Body of pancreas (tissue), 4 donors: ENCODE measurements around the gene DTWD2. TPM values are rescaled to one million over a fixed set of nuclear protein-coding genes. Genes with fewer than 3 reads are reported as not detected.

Experiments used
- ATAC-seq: fragments of 150-250 bp; one replicate; pipeline ENCODE4 v1.9.1; 2016
- DNase-seq, 4 donors: peaks; one replicate each; pipeline ENCODE4 v3.0.0-alpha.2; 2019
- H3K27ac ChIP-seq, 4 donors: fragments of 200-600 bp; sonication (generic); 1 replicate in 3 of 4; 2 replicates in 1 of 4; pipeline versions ENCODE4 v1.5.1 to v1.6.1; 2016 to 2019; ENCODE audit warnings: mild to moderate bottlenecking in 1 of 4, mixed read lengths in 1 of 4, moderate library complexity in 1 of 4
- H3K27me3 ChIP-seq, 2 donors: fragments of 200-600 bp; sonication (generic); one replicate each; pipeline ENCODE4 v1.6.0; 2016; ENCODE audit warnings: mild to moderate bottlenecking in 1 of 2
- H3K36me3 ChIP-seq, 2 donors: fragments of 200-600 bp; sonication (generic); replicated peaks in 1 of 2; 2 replicates each; pipeline ENCODE4 v1.5.1; 2016; ENCODE audit warnings: low read depth in 2 of 2; ENCODE audit not compliant: insufficient read depth in 1 of 2
- H3K4me1 ChIP-seq: fragments of 200-600 bp; sonication (generic); one replicate; pipeline ENCODE4 v1.6.0; 2016
- H3K4me3 ChIP-seq, 2 donors: fragments of 200-600 bp; sonication (generic); 1 replicate in 1 of 2; 2 replicates in 1 of 2; pipeline ENCODE4 v1.5.1; 2016 to 2019
- H3K9me3 ChIP-seq, 3 donors: fragments of 200-600 bp; sonication (generic); 1 replicate in 2 of 3; 2 replicates in 1 of 3; pipeline ENCODE4 v1.5.1; 2016
- CTCF ChIP-seq, 7 experiments: fragments of 450-650 bp in 4 of 7; fragments of 200-600 bp in 3 of 7; sonication (generic) in 3 of 7; IDR thresholded peaks; one replicate each; pipeline ENCODE4 v1.5.1; 2016 to 2019; ENCODE audit warnings: antibody characterized with exemption in 7 of 7
- POLR2A ChIP-seq, 3 donors: fragments of 450-650 bp; IDR thresholded peaks; one replicate each; pipeline ENCODE4 v1.6.1; 2016; ENCODE audit warnings: antibody characterized with exemption in 3 of 3, mild to moderate bottlenecking in 2 of 3
- WGBS, 2 donors: methylation state at CpG; one replicate each; pipeline ENCODE4 v1.1.5; 2017; 5-methylcytosine and 5-hydroxymethylcytosine counted together
- intact Hi-C: fragments of 100-400 bp; cut with DNase I; formaldehyde crosslinking; loops from one replicate; pipeline ENCODE4 v1.15.1; 2023
- total RNA-seq, 2 donors: library from RNA; depleted of rRNA; stranded (reverse); fragments of >200 nt; gene quantifications; one replicate each; pipeline ENCODE4 v1.1.0, GENCODE V29; 2016

Gene DTWD2
- total RNA-seq, 2 donors from 2014 or later, result 7.5 to 29.7 TPM

GRCh38 chr5:118796081-118796480 lies 192.3 kb downstream of the DTWD2 start:
- Histone ChIP-seq H3K9me3 (no peaks in the 10 kb centered on the region), H3K27me3 (no peaks in the 10 kb centered on the region), H3K4me1 (peaks cover 21% of the 10 kb centered on the region), H3K4me3 (no peak overlapping the region), H3K27ac (no peak overlapping the region), H3K36me3 (no peaks in the 10 kb centered on the region)
- DNase-seq (no peak), ATAC-seq (no peak)
- TF ChIP-seq CTCF (IDR thresholded peaks at IDR 0.05) (no peak), POLR2A (IDR thresholded peaks at IDR 0.05) (no peak)
- intact Hi-C loops, result no loop called here
- WGBS, 2 donors, result 72 to 86% methylated on average over 3 of the region's 3 CpGs

GRCh38 chr5:118794281-118794680 lies 194.1 kb downstream of the DTWD2 start:
- 75 to 80% methylated on average over 3 of the region's 3 CpGs for WGBS, 2 donors
- H3K27ac ChIP-seq, result no peak overlapping the region
- no peak overlapping the region for H3K4me3 ChIP-seq
- H3K4me1 ChIP-seq, result peaks cover 21% of the 10 kb centered on the region
- DNase-seq (no peak), ATAC-seq (no peak)
- no peaks in the 10 kb centered on the region for H3K9me3 ChIP-seq
- intact Hi-C loops, result no loop called here
- H3K27me3 ChIP-seq, result no peaks in the 10 kb centered on the region
- TF ChIP-seq POLR2A (IDR thresholded peaks at IDR 0.05) (no peak), CTCF (IDR thresholded peaks at IDR 0.05) (no peak)
- no peaks in the 10 kb centered on the region for H3K36me3 ChIP-seq

- Histone ChIP-seq H3K9me3 (no peaks in the 10 kb centered on the region), H3K27me3 (no peaks in the 10 kb centered on the region), H3K4me1 (peaks cover 21% of the 10 kb centered on the region), H3K4me3 (no peak overlapping the region), H3K36me3 (no peaks in the 10 kb centered on the region), H3K27ac (no peak overlapping the region)
- DNase-seq (peak in 1 of 4 donors; percentile 5), ATAC-seq (no peak)
- 14 to 17% methylated on average over 2 of the region's 2 CpGs for WGBS, 2 donors
- no peak for TF ChIP-seq POLR2A (IDR thresholded peaks at IDR 0.05)
- TF ChIP-seq CTCF (IDR thresholded peaks at IDR 0.05), result no peak
- intact Hi-C loops, result no loop called here
These were observed 194.7 kb downstream of the DTWD2 start for GRCh38 chr5:118793652-118794051.

- Histone ChIP-seq H3K27ac (no peak overlapping the region), H3K4me1 (peaks cover 21% of the 10 kb centered on the region), H3K27me3 (no peaks in the 10 kb centered on the region), H3K4me3 (no peak overlapping the region), H3K36me3 (no peaks in the 10 kb centered on the region), H3K9me3 (no peaks in the 10 kb centered on the region)
- WGBS, 2 donors, result 76 to 78% methylated on average over 3 of the region's 3 CpGs
- TF ChIP-seq POLR2A (IDR thresholded peaks at IDR 0.05) (no peak), CTCF (IDR thresholded peaks at IDR 0.05) (no peak)
- intact Hi-C loops, result no loop called here
- ATAC-seq (no peak), DNase-seq (no peak)
These were observed 195.3 kb downstream of the DTWD2 start for GRCh38 chr5:118793091-118793490.

GRCh38 chr5:118791926-118792734 lies 196.2 kb downstream of the DTWD2 start:
- H3K4me1 ChIP-seq, result peaks cover 21% of the 10 kb centered on the region
- 30 to 32% methylated on average over 7 of the region's 7 CpGs for WGBS, 2 donors
- TF ChIP-seq POLR2A (IDR thresholded peaks at IDR 0.05), result no peak
- TF ChIP-seq CTCF (IDR thresholded peaks at IDR 0.05), result peak; percentile 63 to 83 (median 81)
- no peaks in the 10 kb centered on the region for H3K36me3 ChIP-seq
- no peak overlapping the region for H3K4me3 ChIP-seq
- intact Hi-C loops, result no loop called here
- peak overlapping the region in 2 of 4 donors; percentile 26 to 38 for H3K27ac ChIP-seq
- ATAC-seq (peak; percentile 92), DNase-seq (peak; percentile 43 to 69 (median 54))
- H3K27me3 ChIP-seq, result no peaks in the 10 kb centered on the region
- no peaks in the 10 kb centered on the region for H3K9me3 ChIP-seq
